CD14-positive monocyte (primary cell): ENCODE measurements around the gene MMRN1. TPM values are rescaled to one million over a fixed set of nuclear protein-coding genes. Genes with fewer than 3 reads are reported as not detected.

ENCODE experiments used
- DNase-seq, 3 donors: peaks; one replicate each; pipeline ENCODE4 v3.0.0-alpha.2; 2011 to 2022
- H2AFZ ChIP-seq: 2 replicates; pipeline ENCODE4 v1.6.0; 2012; ENCODE audit warnings: mild to moderate bottlenecking, low read depth, low read length, inconsistent platforms; ENCODE audit not compliant: insufficient read depth, poor library complexity, severe bottlenecking
- H3K27ac ChIP-seq, 2 donors: 1 replicate in 1 of 2; 2 replicates in 1 of 2; pipeline ENCODE4 v1.5.1; 2012 to 2013; ENCODE audit warnings: low read length in 2 of 2, control low read depth in 1 of 2, inconsistent platforms in 1 of 2, low read depth in 1 of 2, mild to moderate bottlenecking in 1 of 2
- H3K27me3 ChIP-seq, 2 donors: one replicate each; pipeline versions ENCODE4 v1.6.0 to v1.6.1; 2011 to 2013; ENCODE audit warnings: low read length in 2 of 2; ENCODE audit not compliant: control insufficient read depth in 2 of 2, insufficient read depth in 2 of 2
- H3K36me3 ChIP-seq, 2 donors: replicated peaks in 1 of 2; 1 replicate in 1 of 2; 2 replicates in 1 of 2; pipeline versions ENCODE4 v1.5.1 to v1.6.1; 2012 to 2013; ENCODE audit warnings: low read length in 2 of 2, control low read depth in 1 of 2, inconsistent platforms in 1 of 2, mild to moderate bottlenecking in 1 of 2; ENCODE audit not compliant: insufficient read depth in 2 of 2, control insufficient read depth in 1 of 2
- H3K4me1 ChIP-seq, 2 donors: 1 replicate in 1 of 2; 2 replicates in 1 of 2; pipeline versions ENCODE4 v1.5.1 to v1.6.1; 2012 to 2013; ENCODE audit warnings: low read length in 2 of 2, control low read depth in 1 of 2, inconsistent platforms in 1 of 2, mild to moderate bottlenecking in 1 of 2, moderate library complexity in 1 of 2; ENCODE audit not compliant: insufficient read depth in 2 of 2, control insufficient read depth in 1 of 2
- H3K4me2 ChIP-seq: replicated peaks from 2 replicates; pipeline ENCODE3; 2012; ENCODE audit warnings: low read length, moderate library complexity, mild to moderate bottlenecking; ENCODE audit not compliant: poor library complexity, severe bottlenecking; ENCODE audit errors: extremely low read depth
- H3K4me3 ChIP-seq, 3 experiments: fragments of 200-600 bp in 1 of 3; sonication (generic) in 1 of 3; replicated peaks in 1 of 3; 1 replicate in 2 of 3; 2 replicates in 1 of 3; pipeline ENCODE4 v1.5.1; 2011 to 2013; ENCODE audit warnings: low read length in 3 of 3, mild to moderate bottlenecking in 3 of 3, control low read depth in 2 of 3, low read depth in 2 of 3, inconsistent platforms in 1 of 3, moderate library complexity in 1 of 3
- H3K79me2 ChIP-seq: 2 replicates; pipeline ENCODE4 v1.6.0; 2012; ENCODE audit warnings: mild to moderate bottlenecking, control low read depth, inconsistent platforms, low read length, moderate library complexity; ENCODE audit not compliant: insufficient read depth
- H3K9ac ChIP-seq: 2 replicates; pipeline ENCODE4 v1.6.0; 2017; ENCODE audit warnings: low read length, mild to moderate bottlenecking; ENCODE audit not compliant: insufficient read depth, poor library complexity, severe bottlenecking
- H3K9me3 ChIP-seq, 2 donors: replicated peaks in 1 of 2; 1 replicate in 1 of 2; 2 replicates in 1 of 2; pipeline versions ENCODE4 v1.5.1 to v1.6.1; 2012 to 2013; ENCODE audit warnings: low read length in 2 of 2, control low read depth in 1 of 2; ENCODE audit not compliant: control insufficient read depth in 1 of 2, insufficient read depth in 1 of 2
- H4K20me1 ChIP-seq: 2 replicates; pipeline ENCODE4 v1.6.0; 2012; ENCODE audit warnings: mild to moderate bottlenecking, low read length, control low read depth, moderate library complexity; ENCODE audit not compliant: insufficient read depth
- H3K27ac Mint-ChIP-seq, 7 donors: one replicate each; pipeline ENCODE4 v1.8.0; 2020; ENCODE audit warnings: mild to moderate bottlenecking in 7 of 7, mixed read lengths in 7 of 7, moderate library complexity in 6 of 7, inconsistent platforms in 2 of 7
- H3K27me3 Mint-ChIP-seq, 3 donors: one replicate each; pipeline ENCODE4 v1.8.0; 2021 to 2022; ENCODE audit warnings: low read depth in 3 of 3, mild to moderate bottlenecking in 3 of 3, mixed read lengths in 3 of 3, moderate library complexity in 3 of 3, inconsistent platforms in 1 of 3
- H3K36me3 Mint-ChIP-seq, 2 donors: one replicate each; pipeline ENCODE4 v1.8.0; 2020; ENCODE audit warnings: mixed read lengths in 2 of 2, inconsistent platforms in 1 of 2, mild to moderate bottlenecking in 1 of 2
- H3K4me1 Mint-ChIP-seq: one replicate; pipeline ENCODE4 v1.8.0; 2020; ENCODE audit warnings: mild to moderate bottlenecking, mixed read lengths
- H3K4me3 Mint-ChIP-seq, 2 donors: one replicate each; pipeline ENCODE4 v1.8.0; 2020; ENCODE audit warnings: mild to moderate bottlenecking in 2 of 2, mixed read lengths in 2 of 2, moderate library complexity in 1 of 2
- H3K9me3 Mint-ChIP-seq, 7 donors: one replicate each; pipeline ENCODE4 v1.8.0; 2020 to 2022; ENCODE audit warnings: mixed read lengths in 7 of 7, mild to moderate bottlenecking in 6 of 7, moderate library complexity in 6 of 7, inconsistent platforms in 2 of 7
- WGBS: methylation state at CpG from one replicate; pipeline ENCODE4 v1.1.5; 2013; ENCODE audit warnings: missing lambda C conversion rate; ENCODE audit not compliant: insufficient coverage; 5-methylcytosine and 5-hydroxymethylcytosine counted together
- intact Hi-C, 2 donors: fragments of 100-400 bp; cut with micrococcal nuclease; formaldehyde crosslinking; loops; one replicate each; pipeline versions ENCODE4 v1.15.0 to v1.15.1; 2023
- polyA plus RNA-seq, 3 donors: library from polyadenylated mRNA; depleted of rRNA in 1 of 3; unstranded in 2 of 3; stranded (reverse) in 1 of 3; fragments of 300-500 nt in 2 of 3; fragments of >200 nt in 1 of 3; fragmentation: Illumina TruSeq in 2 of 3; gene quantifications; 1 replicate in 2 of 3; 2 replicates in 1 of 3; pipeline ENCODE4 v1.2.3, GENCODE V29; 2012 to 2021
- TF ChIP-seq, protein P1 (sequence below): fragments of 200-600 bp; IDR thresholded peaks from one replicate; pipeline ENCODE4 v1.8.0; 2022; ENCODE audit warnings: antibody characterized with exemption, mild to moderate bottlenecking

The MMRN1 gene
- polyA plus RNA-seq, 3 donors: 0.07 TPM; not detected in 2

DNA sequence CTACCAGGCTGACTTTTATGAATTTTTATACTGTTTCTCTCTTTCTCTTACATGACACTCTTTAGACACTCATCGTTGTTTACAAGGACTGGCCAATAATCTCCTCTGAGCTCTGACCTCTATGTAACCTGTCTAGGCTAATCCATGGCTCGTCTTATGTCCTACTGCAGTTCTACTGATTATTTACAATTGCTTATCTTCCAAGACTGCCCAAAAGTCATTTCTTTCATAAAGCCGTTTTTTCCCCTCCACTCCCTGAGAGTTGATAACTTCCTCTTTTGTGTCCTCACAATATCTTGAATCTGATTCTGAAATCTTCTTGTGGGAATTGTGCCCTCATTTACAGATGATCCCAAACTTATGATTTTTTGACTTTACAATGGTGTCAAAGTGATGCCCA is 39.4 kb upstream of the MMRN1 start:
- Histone ChIP-seq H2AFZ (no peak overlapping the region), H3K79me2 (no peaks in the 10 kb centered on the region), H3K27ac (no peak overlapping the region), H3K36me3 (no peaks in the 10 kb centered on the region), H3K4me1 (peaks cover 0 to 2% of the 10 kb centered on the region in 2 donors), H3K9ac (no peak overlapping the region), H3K4me2 (no peak overlapping the region), H3K9me3 (peaks cover 6 to 12% of the 10 kb centered on the region in 2 donors), H4K20me1 (no peaks in the 10 kb centered on the region), H3K4me3 (no peak overlapping the region), H3K27me3 (no peaks in the 10 kb centered on the region)
- H3K9me3 Mint-ChIP-seq: peaks cover 7 to 23% (median 16%) of the 10 kb centered on the region in 7 donors
- H3K4me3 Mint-ChIP-seq: no peak overlapping the region
- no peak overlapping the region for H3K27ac Mint-ChIP-seq
- intact Hi-C loops: no loop called here
- peaks cover 0 to 4% (median 0%) of the 10 kb centered on the region in 3 donors for H3K27me3 Mint-ChIP-seq
- 44% methylated on average over 3 of the region's 3 CpGs for WGBS
- TF ChIP-seq, protein P1, sequence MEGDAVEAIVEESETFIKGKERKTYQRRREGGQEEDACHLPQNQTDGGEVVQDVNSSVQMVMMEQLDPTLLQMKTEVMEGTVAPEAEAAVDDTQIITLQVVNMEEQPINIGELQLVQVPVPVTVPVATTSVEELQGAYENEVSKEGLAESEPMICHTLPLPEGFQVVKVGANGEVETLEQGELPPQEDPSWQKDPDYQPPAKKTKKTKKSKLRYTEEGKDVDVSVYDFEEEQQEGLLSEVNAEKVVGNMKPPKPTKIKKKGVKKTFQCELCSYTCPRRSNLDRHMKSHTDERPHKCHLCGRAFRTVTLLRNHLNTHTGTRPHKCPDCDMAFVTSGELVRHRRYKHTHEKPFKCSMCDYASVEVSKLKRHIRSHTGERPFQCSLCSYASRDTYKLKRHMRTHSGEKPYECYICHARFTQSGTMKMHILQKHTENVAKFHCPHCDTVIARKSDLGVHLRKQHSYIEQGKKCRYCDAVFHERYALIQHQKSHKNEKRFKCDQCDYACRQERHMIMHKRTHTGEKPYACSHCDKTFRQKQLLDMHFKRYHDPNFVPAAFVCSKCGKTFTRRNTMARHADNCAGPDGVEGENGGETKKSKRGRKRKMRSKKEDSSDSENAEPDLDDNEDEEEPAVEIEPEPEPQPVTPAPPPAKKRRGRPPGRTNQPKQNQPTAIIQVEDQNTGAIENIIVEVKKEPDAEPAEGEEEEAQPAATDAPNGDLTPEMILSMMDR: no peak
- DNase-seq: no peak
- H3K36me3 Mint-ChIP-seq: no peaks in the 10 kb centered on the region
- H3K4me1 Mint-ChIP-seq: peaks cover 2% of the 10 kb centered on the region

DNA sequence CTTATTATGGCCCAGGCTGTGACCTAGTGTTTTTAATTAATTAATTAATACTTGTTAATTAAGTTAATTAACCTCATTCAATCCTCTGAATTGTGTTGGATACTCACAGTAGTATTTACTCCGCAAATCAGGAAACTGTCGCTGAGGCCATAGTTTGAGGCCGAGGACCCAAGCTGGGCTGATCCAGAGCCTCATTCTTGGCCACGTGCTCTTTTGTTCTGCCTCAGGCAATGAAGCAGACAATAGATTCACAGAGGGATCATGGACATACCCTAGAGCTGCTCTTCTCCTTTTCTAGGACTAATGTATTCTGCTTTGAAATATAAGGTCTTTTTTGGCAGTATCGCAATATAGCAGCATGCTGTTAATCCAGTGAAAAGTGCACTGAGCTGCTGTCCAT is 33.7 kb upstream of the MMRN1 start:
- peaks cover 2 to 3% (median 2%) of the 10 kb centered on the region in 3 donors for H3K27me3 Mint-ChIP-seq
- no peak for DNase-seq

More for the DNA sequence above, 33.7 kb upstream of the MMRN1 start:
- Histone ChIP-seq H3K79me2 (no peaks in the 10 kb centered on the region), H3K36me3 (no peaks in the 10 kb centered on the region), H3K9me3 (peaks cover 3 to 9% of the 10 kb centered on the region in 2 donors), H2AFZ (no peak overlapping the region), H3K27me3 (no peaks in the 10 kb centered on the region), H3K27ac (no peak overlapping the region), H3K4me1 (no peaks in the 10 kb centered on the region), H3K9ac (no peak overlapping the region), H3K4me2 (no peak overlapping the region), H4K20me1 (no peaks in the 10 kb centered on the region), H3K4me3 (no peak overlapping the region)
- Mint-ChIP-seq H3K9me3 (peaks cover 0 to 15% (median 6%) of the 10 kb centered on the region in 7 donors), H3K27ac (no peak overlapping the region), H3K4me3 (no peak overlapping the region), H3K4me1 (no peaks in the 10 kb centered on the region), H3K36me3 (no peaks in the 10 kb centered on the region)
- intact Hi-C loops: no loop called here
- TF ChIP-seq, protein P1: no peak
- WGBS: 96% methylated on average over 4 of the region's 5 CpGs
